ENCODE measurements around the gene JPT2. TPM values are rescaled to one million over a fixed set of nuclear protein-coding genes. Genes with fewer than 3 reads are reported as not detected.

Gene JPT2
- total and polyA plus RNA-seq, 10 donors, result 8.2 to 30.5 (median 17.7) TPM

GRCh38 chr16:1639860-1640259 is 38.2 kb upstream of the JPT2 start:
- peak; percentile 38 to 62 (median 53) for TF ChIP-seq POLR2AphosphoS5 (IDR thresholded peaks at IDR 0.05)
- no peak for TF ChIP-seq CTCF (IDR thresholded peaks at IDR 0.05 in 8 of 11, conservative IDR thresholded peaks at IDR 0.05 in 3 of 11)
- 72 to 82% (median 80%) methylated on average over 11 of the region's 11 CpGs for WGBS, 5 donors
- Histone ChIP-seq H3K36me3 (peaks cover 4 to 100% (median 74%) of the 10 kb centered on the region in 6 donors), H3K27ac (peak overlapping the region in 5 of 8 donors; percentile 41 to 66 (median 55)), H3K27me3 (replicated peaks in 1 of 7) (no peaks in the 10 kb centered on the region), H3K4me1 (peaks cover 0 to 32% (median 9%) of the 10 kb centered on the region in 6 donors), H3K4me3 (peak overlapping the region in 2 of 8 donors; percentile 1 to 10), H3K9me3 (no peaks in the 10 kb centered on the region)
- DNase-seq, result no peak
- intact Hi-C loops (cut with DNase I; ENCODE audit: low total_unique reads), result no loop called here

GRCh38 chr16:1640261-1640941 is 37.7 kb upstream of the JPT2 start:
- H3K9me3 ChIP-seq, result no peaks in the 10 kb centered on the region
- no peak for DNase-seq
- TF ChIP-seq POLR2AphosphoS5 (IDR thresholded peaks at IDR 0.05), result peak; percentile 39 to 62 (median 55)
- no peak for TF ChIP-seq POLR2A (IDR thresholded peaks at IDR 0.05)
- no peak for TF ChIP-seq CTCF (IDR thresholded peaks at IDR 0.05 in 8 of 11, conservative IDR thresholded peaks at IDR 0.05 in 3 of 11)
- no peaks in the 10 kb centered on the region for H3K27me3 ChIP-seq (replicated peaks in 1 of 7)
- 61 to 74% (median 65%) methylated on average over 19 to 20 of the region's 20 CpGs for WGBS, 5 donors
- peak overlapping the region in 5 of 8 donors; percentile 41 to 66 (median 55) for H3K27ac ChIP-seq
- peak overlapping the region in 2 of 8 donors; percentile 1 to 10 for H3K4me3 ChIP-seq
- peaks cover 4 to 100% (median 70%) of the 10 kb centered on the region in 6 donors for H3K36me3 ChIP-seq
- intact Hi-C loops (cut with DNase I; ENCODE audit: low total_unique reads), result no loop called here
- peaks cover 0 to 33% (median 9%) of the 10 kb centered on the region in 6 donors for H3K4me1 ChIP-seq

- TF ChIP-seq CTCF (IDR thresholded peaks at IDR 0.05 in 8 of 11, conservative IDR thresholded peaks at IDR 0.05 in 3 of 11) (no peak), POLR2A (IDR thresholded peaks at IDR 0.05) (no peak), POLR2AphosphoS5 (IDR thresholded peaks at IDR 0.05) (no peak)
- peaks cover 0 to 41% (median 12%) of the 10 kb centered on the region in 6 donors for H3K4me1 ChIP-seq
- H3K27ac ChIP-seq, result peak overlapping the region in 1 of 8 donors; percentile 55
- H3K36me3 ChIP-seq, result peaks cover 4 to 100% (median 65%) of the 10 kb centered on the region in 6 donors
- intact Hi-C loops (cut with DNase I; ENCODE audit: low total_unique reads), result no loop called here
- H3K4me3 ChIP-seq, result no peak overlapping the region
- WGBS, 5 donors, result 80 to 91% (median 85%) methylated on average over 12 of the region's 12 CpGs
- no peaks in the 10 kb centered on the region for H3K9me3 ChIP-seq
- DNase-seq, result no peak
- H3K27me3 ChIP-seq (replicated peaks in 1 of 7), result no peaks in the 10 kb centered on the region
These were observed 36.8 kb upstream of the JPT2 start for GRCh38 chr16:1641261-1641660.

- Histone ChIP-seq H3K27me3 (replicated peaks in 1 of 7) (no peaks in the 10 kb centered on the region), H3K9me3 (no peaks in the 10 kb centered on the region), H3K4me3 (no peak overlapping the region), H3K4me1 (peaks cover 0 to 48% (median 14%) of the 10 kb centered on the region in 6 donors), H3K27ac (no peak overlapping the region), H3K36me3 (peaks cover 4 to 99% (median 68%) of the 10 kb centered on the region in 6 donors)
- no peak for DNase-seq
- 88 to 100% (median 94%) methylated on average over 1 to 5 of the region's 5 CpGs for WGBS, 5 donors
- intact Hi-C loops (cut with DNase I; ENCODE audit: low total_unique reads), result no loop called here
- TF ChIP-seq POLR2AphosphoS5 (IDR thresholded peaks at IDR 0.05) (no peak), POLR2A (IDR thresholded peaks at IDR 0.05) (no peak), CTCF (IDR thresholded peaks at IDR 0.05 in 8 of 11, conservative IDR thresholded peaks at IDR 0.05 in 3 of 11) (no peak)
These were observed 35.9 kb upstream of the JPT2 start for GRCh38 chr16:1642148-1642547.
